HG03565 (cell line): ENCODE data around the gene ARHGEF16.

Experiments used
- ATAC-seq: cut with Tn5 transposase; IDR thresholded peaks from one replicate; pipeline ENCODE4 v1.9.1; 2021; ENCODE audit warnings: mild to moderate bottlenecking, moderate library complexity; ENCODE audit not compliant: unreplicated experiment

ARHGEF16 gene

DNA sequence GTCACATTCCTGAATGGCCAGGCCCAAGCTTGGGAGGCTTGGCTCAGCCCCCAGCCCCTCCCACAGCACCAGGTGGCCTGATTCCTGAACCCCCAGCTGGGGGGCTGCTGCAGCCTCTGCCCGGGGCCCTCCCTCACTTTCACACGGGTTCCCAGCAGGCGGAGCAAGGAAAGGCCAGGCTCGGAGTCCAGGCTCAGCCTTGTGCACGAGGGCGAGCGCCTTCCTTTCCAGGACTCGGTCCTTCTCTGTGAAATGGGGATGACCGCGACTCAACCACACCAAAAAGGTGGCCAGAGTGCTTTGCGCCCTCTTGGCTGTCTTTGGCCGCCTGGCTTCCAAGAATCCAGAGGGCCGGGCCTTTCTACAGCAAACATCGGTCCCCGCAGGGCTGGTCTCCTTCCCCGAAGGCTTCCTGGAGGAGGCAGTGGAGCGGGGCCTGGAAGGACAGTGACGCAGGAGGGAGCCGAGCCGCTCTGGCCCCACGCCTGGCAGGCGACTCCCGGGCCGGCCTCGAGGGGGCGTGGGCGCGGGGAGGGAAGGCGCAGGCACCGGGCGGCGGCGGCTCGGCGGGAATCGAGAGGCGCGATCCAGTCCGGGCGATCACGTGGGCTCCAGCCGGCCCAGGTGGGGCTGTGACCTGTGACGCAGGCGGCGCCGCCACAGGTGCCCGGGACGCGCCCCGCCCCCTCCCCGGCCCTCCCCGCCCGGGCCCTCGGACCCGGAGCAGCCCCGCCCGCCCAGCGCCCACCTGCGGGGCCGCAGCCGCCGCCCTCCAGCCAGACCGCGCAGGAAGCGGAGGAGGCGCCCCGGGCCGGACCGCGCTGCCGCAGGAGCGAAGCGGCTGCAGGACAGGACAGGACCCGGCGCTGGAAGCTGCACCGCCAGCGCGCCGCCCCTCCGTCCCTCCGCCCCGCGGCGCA is at the start of gene ARHGEF16:
Gene ARHGEF16, plus strand, starts transcription at position 775 of the 920 bp plus-strand sequence. CDS start 8,420 bp downstream, outside the sequence.
- ATAC-seq: no peak

DNA sequence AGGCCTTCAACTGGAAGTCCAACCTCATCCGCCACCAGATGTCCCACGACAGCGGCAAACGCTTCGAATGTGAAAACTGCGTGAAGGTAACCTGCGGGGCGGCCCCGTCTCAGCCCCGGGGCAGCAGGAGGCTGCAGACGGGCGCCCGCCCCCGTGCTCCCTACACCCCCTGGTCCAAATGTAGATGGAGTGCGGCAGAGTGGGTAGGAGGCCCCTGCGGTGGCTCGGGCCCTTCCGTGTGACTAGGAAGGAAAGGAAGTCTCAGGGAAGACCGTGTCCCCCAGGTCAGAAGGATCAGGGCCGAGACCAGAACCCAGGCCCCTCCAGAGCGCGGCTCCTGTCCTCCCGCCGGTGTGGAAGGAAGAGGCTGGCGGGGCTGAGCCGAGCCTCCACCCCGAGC is 49.7 kb upstream of the ARHGEF16 start:
- no peak for ATAC-seq

DNA sequence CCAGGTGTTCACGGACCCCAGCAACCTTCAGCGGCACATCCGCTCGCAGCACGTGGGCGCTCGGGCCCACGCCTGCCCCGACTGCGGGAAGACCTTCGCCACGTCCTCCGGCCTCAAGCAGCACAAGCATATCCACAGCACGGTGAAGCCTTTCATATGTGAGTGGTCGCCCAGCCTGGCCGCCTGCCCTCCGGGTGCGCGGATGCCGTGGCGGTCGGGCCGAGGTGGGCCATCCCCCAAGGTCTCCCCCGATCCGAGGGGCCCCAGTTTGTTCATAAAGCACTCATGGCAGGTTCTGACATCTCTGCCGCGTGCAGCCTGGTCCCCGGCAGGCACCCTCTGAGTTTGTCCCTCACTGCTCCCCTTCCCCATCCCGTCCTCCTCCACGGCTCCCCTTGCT is 49.0 kb upstream of the ARHGEF16 start:
- ATAC-seq: no peak

DNA sequence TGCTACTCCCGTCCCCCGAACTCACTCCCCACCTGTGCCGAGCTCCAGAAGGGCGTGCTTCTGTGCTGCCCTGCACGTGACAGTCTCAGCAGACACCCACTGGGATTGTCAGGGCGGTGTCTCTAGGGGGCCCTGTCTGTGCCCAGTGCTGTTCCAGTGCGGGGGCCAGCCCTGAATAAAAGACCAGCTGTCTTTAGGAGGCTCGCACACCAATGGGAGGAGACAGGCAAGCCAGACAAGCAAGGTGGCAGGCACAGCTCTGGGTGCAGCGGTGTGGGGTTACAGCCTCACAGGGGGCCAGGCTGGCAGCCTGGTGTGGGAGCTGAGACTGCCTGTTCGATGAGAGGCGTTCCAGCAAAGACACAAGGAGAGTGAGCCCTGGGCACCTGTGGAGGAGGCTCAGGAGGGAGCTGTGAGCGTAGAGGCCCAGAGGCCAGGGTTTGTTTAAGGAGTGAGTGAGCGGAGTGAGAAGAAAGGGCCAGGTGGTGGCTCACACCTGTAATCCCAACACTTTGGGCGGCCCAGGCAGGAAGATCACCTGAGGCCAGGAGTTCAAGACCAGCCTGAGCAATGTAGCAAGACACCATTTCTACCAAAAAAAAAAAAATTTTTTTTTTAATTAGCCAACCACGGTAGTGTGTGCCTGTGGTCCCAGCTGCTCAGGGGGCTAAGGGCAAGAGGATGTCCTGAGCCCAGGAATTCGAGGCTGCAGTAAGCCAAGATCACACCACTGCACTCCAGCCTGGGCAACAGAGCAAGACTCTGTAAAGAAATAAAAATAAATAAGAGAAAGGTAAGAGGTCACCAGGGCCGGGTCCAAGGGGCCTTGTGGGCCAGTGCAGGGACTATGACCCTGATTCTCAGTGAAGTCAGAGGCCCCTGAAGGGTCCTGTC is 48.2 kb upstream of the ARHGEF16 start:
- no peak for ATAC-seq

DNA sequence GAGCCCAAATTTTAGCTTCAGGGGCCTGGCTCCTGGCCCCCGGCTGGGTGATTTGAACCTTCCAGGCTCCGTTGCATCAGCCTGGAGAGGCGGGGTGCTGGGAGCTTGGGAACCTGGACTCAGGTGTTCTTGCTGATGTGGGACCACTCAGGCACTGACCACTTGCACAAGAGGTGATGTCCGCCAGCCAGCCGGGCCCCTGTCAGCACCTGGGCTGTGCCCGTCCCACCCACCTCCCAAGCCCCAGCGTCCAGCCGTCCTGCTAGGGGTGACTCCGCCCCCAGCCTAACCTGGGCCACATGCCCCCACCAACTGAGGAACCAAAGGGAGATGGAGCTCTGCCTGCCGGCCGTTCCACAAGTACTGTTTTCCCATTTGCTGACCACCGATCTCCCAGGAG is 47.4 kb upstream of the ARHGEF16 start:
- ATAC-seq: no peak

DNA sequence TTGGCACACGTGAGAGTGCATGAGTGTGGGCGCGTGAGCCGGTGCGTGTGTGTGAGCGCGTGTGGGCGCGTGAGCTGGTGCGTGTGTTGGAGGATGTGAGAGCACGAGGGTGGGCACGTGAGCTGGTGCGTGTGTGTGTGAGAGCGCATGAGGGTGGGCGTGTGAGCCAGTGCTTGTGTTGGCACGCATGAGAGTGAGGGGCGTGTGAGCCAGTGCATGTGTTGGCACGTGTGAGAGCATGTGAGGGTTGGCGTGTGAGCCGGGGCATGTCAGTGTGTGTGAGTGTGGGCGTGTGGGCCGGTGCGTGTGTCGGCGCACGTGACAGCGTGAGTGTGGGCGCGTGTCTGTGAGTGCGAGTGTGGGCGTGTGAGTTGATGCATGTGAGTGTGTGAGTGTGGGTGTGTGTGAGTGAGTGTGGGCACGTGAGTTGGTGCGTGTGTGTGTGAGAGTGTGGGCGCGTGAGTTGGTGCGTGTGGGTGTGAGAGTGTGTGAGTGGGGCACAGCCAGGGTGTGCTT is 45.7 kb upstream of the ARHGEF16 start:
- ATAC-seq: no peak

DNA sequence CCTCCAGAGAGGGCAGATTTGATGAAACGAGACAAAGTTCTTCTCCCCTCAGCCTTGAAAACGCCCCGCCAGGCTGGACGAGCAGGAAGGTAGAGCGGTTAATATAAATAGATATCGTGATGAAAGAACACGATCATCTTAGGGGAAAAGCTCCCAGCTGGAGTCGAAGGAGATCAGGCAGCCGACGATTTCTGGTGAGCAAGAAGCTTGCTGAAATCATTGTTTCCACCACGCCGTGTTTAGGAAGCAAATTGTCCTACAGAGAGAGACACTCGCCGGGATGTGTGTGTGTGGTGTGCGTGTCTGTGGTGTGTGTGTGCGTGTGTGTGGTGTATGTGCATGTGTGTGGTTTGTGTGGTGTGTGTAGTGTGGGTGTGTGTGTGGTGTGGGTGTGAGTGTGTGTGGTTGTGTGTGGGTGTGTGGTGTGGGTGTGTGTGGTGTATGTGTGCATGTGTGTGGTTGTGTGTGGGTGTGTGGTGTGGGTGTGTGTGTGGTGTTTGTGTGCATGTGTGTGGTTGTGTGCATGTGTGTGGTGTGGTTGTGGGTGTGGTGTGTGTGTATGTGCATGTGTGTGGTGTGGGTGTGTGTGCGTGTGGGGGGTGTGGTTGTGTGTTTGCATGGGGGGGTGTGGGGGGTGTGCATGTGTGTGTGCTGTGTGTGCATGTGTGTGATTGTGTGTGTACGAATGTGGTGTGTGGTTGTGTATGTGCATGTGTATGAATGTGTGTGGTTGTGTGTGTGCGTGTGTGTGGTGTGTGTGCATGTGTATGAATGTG is 44.9 kb upstream of the ARHGEF16 start:
- ATAC-seq: no peak

DNA sequence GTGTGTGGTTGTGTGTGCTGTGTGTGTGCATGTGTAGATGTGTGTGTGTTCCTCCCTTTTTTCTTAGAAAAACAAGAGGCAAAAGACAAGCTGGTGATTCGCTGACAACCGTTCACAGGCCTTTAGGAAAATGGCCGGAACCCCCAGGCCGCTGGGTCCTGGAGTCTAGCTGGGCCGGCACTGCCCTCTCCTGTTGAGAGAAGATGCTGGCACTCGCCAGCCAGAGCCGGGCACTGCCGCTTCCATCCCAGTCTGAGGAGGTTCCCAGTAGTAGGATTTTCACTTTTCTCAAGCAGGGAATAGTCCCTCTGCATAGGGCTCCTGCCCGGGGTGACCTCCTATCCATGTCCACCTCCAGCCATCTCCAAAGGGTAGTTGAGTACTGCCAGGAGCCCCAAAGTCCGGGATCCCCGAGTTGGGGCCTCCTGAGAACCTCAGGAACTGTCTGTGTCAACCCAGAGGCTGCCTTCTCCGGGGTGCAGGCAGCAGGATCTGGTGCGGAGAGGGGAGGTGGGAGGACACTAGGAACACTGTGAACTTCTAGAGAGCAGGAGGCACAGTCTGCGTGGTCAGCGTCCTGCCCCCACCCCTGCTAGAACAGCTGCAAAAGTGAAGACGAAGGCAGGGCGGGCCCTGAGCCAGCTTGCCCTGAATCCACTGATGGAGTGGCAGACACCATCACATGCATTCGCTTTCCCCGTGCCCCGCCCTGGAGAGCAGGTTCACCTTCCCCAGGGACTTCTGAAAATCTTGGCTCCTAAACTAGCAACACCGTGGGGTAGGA is 44.1 kb upstream of the ARHGEF16 start:
- ATAC-seq: no peak

DNA sequence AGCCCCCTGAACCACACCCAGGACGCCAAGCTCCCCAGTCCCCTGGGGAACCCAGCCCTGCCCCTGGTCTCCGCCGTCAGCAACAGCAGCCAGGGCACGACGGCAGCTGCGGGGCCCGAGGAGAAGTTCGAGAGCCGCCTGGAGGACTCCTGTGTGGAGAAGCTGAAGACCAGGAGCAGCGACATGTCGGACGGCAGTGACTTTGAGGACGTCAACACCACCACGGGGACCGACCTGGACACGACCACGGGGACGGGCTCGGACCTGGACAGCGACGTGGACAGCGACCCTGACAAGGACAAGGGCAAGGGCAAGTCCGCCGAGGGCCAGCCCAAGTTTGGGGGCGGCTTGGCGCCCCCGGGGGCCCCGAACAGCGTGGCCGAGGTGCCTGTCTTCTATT is 42.7 kb upstream of the ARHGEF16 start:
- ATAC-seq: no peak

DNA sequence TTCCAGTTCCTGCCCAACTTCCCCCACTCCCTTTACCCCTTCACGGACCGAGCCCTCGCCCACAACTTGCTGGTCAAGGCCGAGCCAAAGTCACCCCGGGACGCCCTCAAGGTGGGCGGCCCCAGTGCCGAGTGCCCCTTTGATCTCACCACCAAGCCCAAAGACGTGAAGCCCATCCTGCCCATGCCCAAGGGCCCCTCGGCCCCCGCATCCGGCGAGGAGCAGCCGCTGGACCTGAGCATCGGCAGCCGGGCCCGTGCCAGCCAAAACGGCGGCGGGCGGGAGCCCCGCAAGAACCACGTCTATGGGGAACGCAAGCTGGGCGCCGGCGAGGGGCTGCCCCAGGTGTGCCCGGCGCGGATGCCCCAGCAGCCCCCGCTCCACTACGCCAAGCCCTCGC is 42.1 kb upstream of the ARHGEF16 start:
- ATAC-seq: no peak

DNA sequence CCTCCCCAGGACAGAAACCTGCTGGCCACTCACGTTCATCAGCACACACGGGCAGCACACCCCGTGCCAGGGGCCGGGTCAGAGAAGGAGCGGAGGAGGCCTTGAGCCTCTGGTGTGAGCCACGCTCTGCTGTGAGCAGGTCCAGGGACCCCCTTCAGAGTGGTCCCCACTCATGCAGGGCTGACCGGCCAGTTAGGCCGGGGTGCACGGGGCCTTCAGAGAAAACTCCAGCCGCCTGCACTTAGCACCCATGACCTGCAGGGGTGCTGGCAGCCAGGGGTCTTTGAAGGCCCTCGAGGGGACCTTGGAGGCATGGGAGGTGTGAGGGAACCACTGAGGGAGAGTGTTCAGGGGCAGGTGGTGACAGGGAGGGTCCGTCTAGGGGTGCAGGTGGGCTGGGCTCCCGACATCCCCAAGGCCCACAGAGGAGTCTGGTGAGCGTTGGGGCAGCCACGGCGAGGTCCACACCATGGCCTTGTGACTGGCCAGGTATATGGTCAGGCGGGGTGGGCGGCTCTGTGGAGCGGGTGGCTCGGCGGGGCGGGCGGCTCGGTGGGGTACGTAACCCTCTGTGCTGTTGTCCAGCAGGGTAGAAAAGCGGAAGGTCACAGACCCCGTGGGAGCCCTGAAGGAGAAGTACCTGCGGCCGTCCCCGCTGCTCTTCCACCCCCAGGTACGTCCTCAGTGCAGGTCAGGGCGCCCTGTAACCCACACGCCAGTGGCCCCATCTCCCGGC is 40.3 kb upstream of the ARHGEF16 start:
- no peak for ATAC-seq

DNA sequence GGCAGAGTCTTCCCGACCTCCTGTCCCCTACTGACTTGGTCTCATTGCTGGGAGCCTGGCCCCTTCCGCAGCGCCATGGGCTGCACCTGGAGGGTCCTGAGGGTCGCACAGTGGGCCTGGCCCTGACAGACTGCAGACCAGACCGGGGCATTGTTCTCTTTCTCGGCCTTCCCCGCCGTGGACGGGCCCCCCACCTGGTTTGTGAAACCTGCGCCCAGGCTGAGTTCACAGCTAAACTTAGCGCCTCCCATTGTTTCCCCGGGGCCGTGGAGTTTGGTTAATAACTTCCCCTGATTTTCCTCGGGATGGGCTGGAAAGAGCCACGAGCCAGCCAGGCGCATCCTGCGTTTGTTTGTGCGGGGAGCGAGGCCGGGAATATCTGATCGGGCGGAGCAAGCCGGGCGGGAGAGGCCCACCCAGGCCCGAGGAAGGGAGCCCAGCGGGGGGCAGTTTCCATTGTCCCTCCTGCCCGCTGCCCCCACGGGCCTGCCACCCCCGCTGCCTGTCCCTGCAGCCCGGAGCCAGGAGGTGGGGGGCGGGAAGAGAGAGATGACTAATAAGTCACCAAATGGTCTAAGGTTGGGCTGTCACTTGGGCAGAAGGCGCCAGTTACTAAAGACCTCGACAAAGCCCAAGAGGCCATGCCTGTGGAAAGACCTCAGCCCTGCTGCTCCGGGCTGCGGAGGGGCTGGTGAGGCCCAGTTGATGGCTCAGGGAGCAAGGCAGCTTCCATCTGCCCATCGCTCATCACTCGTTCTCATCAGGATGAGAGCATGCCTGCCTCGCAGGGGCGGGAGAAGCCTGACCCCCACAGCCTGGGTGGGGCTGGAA is 39.0 kb upstream of the ARHGEF16 start:
- ATAC-seq: no peak

DNA sequence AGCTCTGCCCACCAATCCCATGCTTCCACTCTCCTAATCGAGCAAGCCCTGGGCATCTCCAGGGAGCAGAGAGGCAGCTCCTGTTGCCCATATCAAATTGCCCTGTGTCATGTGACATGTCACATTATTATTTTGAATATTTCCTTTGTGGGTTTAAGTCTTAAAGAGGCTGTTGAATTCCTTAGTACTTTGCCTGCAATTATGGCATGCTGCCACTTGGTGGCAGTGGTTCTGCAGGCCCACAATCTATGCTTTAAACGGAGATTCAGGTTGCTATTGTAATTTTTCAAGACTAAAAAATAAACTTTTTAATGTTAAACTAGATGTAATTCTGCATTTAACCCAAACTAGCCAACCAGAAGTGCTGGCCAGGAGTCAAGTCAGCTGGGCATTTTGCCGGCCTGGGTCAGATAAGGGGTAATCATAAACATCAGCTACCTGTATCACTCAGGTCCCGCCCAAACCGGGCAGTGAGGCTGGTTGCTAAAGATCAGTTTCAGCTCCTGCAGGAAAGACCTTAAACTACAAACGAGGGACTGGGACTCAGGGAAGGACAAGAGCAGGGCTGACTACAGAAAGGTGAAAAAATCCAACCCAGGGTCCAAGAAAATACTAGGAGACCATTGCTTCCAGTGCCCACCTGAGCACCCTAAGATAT is 37.3 kb upstream of the ARHGEF16 start:
- no peak for ATAC-seq

DNA sequence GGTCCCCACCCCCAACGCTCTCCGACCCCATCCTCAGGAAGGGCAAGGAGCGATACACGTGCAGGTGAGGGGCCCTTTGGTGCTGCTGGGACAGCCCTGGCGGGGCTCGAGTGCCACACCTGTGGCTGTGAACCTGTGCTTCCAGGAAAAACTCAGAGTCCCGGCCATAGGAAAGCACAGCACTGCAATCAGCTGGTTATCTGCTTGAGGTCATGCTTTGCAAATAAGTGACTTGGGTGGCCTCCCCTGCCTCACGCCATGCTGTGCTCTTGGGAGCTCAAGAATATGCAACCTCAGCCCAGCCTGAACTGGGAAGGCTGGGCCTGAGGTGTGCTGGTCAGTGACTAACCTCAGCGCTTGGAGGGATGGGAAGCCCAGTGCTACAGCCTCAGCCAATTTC is 36.5 kb upstream of the ARHGEF16 start:
- no peak for ATAC-seq

DNA sequence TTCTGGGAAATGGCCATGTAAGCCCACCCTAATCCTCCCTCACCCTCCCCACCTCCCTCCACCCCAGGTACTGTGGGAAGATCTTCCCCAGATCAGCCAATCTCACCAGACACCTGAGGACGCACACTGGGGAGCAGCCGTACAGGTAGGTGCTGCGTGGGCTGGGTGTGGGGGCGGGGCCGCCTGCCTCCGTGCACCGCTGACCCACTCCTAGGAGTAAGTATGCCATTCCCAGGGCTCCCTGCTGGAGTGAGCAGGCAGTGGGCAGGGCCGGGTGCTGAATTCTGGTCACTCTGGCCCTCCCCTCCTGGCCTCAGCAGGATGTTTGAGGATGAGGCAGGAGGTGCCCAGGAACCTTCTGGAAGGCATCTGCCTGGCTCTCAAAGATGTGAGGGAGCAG is 35.9 kb upstream of the ARHGEF16 start:
- no peak for ATAC-seq

DNA sequence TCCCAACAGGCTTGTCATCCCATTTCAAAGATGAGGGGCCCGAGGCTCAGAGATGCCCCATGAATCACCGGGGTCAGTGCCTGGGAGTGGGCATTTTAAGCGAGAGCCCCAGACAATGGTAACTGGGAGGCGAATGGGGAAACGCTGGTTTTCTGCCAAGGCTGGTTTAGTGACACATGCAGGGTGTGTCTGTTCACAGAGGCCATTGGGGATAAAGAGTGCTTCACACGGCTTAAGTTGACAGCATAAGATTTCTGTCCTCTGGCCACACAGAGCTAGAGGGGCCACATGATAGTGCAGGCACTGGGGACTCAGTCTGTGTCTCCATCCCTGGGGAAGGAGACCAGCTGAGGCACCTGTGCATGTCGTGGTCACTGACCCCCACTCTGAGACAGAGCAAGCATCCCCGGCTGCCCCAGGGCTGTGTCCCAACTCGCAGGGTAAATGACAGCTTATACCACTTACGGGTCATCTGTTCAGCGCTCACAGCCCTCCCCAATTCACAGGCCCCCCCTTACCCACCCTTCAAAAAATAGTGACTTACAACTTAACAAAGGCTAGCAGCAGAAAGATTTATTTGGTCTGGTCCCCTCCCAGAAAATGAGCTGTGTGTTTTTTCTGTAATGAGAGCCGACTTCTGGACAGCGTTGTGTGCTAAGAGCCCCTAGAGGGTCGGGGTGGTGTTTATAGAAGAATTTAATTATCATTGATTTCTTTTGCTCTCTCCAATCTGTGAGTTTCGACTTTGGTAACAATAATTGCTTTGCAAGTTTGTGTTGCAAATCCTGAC is 34.9 kb upstream of the ARHGEF16 start:
- no peak for ATAC-seq
